SK-N-SH (cell line): ENCODE results near the gene ANKRD10. TPM values are rescaled to one million over a fixed set of nuclear protein-coding genes. Genes with fewer than 3 reads are reported as not detected.

Source experiments
- CTCF ChIA-PET: fragments of 300-600, 350-600 bp; formaldehyde crosslinking; extraction: SDS; loops from one replicate; lab custom pipeline; 2021; lab: Yijun Ruan, JAX
- POLR2A ChIA-PET: fragments of 350-600 bp; sonication (Branson Sonifier 250); formaldehyde crosslinking; extraction: SDS; loops from one replicate; lab custom pipeline; 2020; ENCODE audit warnings: antibody characterized with exemption, inconsistent platforms; lab: Yijun Ruan, JAX
- DNase-seq: peaks from one replicate; pipeline ENCODE4 v3.0.0; 2012
- H2AFZ ChIP-seq: fragments of 200-600 bp; sonication (generic); 2 replicates; pipeline ENCODE4 v1.8.1; 2016; ENCODE audit warnings: antibody characterized with exemption, mild to moderate bottlenecking, low read depth
- H3F3A ChIP-seq: fragments of 200-600 bp; sonication (generic); replicated peaks from 2 replicates; pipeline ENCODE3; 2016; ENCODE audit warnings: antibody characterized with exemption, mild to moderate bottlenecking; ENCODE audit not compliant: insufficient read depth
- H3K27ac ChIP-seq, 2 experiments: fragments of 200-500 bp in 1 of 2; fragments of 200-600 bp in 1 of 2; sonication (Bioruptor generic) in 1 of 2; sonication (generic), shearing (Covaris generic) in 1 of 2; 2 replicates each; pipeline versions ENCODE4 v1.5.1 to v1.6.1; 2014 to 2016; ENCODE audit warnings: low read depth in 2 of 2, inconsistent platforms in 1 of 2, low read length in 1 of 2, mild to moderate bottlenecking in 1 of 2, mixed read lengths in 1 of 2
- H3K27me3 ChIP-seq: fragments of 200-600 bp; sonication (generic), shearing (Covaris generic); 2 replicates; pipeline ENCODE4 v1.6.1; 2016; ENCODE audit warnings: mixed run types; ENCODE audit not compliant: insufficient read depth
- H3K36me3 ChIP-seq, 2 experiments: fragments of 200-500 bp in 1 of 2; fragments of 200-600 bp in 1 of 2; sonication (Bioruptor generic) in 1 of 2; sonication (generic) in 1 of 2; replicated peaks in 1 of 2; 2 replicates each; pipeline versions ENCODE3 to v1.5.1; 2014 to 2016; ENCODE audit warnings: low read length in 1 of 2, mild to moderate bottlenecking in 1 of 2; ENCODE audit not compliant: insufficient read depth in 2 of 2, control insufficient read depth in 1 of 2
- H3K4me1 ChIP-seq, 2 experiments: fragments of 200-500 bp in 1 of 2; fragments of 200-600 bp in 1 of 2; sonication (Bioruptor generic) in 1 of 2; sonication (generic), shearing (Covaris generic) in 1 of 2; 2 replicates each; pipeline versions ENCODE4 v1.5.1 to v1.6.1; 2014 to 2016; ENCODE audit warnings: low read depth in 1 of 2, low read length in 1 of 2, mixed run types in 1 of 2; ENCODE audit not compliant: insufficient read depth in 2 of 2, control insufficient read depth in 1 of 2
- H3K4me2 ChIP-seq: fragments of 200-600 bp; sonication (generic), shearing (Covaris generic); 2 replicates; pipeline ENCODE4 v1.6.1; 2017; ENCODE audit warnings: mixed run types
- H3K4me3 ChIP-seq, 2 experiments: fragments of 200-500 bp in 1 of 2; fragments of 200-600 bp in 1 of 2; sonication (Bioruptor generic) in 1 of 2; sonication (generic), shearing (Covaris generic) in 1 of 2; 2 replicates each; pipeline versions ENCODE4 v1.5.1 to v1.8.1; 2014 to 2016; ENCODE audit warnings: low read depth in 2 of 2, inconsistent platforms in 1 of 2, low read length in 1 of 2, mild to moderate bottlenecking in 1 of 2, mixed read lengths in 1 of 2, moderate library complexity in 1 of 2
- H3K79me2 ChIP-seq: fragments of 200-600 bp; sonication (generic); 2 replicates; pipeline ENCODE4 v1.8.1; 2017; ENCODE audit warnings: mild to moderate bottlenecking; ENCODE audit not compliant: insufficient read depth
- H3K9ac ChIP-seq: fragments of 200-600 bp; sonication (generic); 2 replicates; pipeline ENCODE4 v1.6.1; 2017; ENCODE audit warnings: mixed run types
- H3K9me2 ChIP-seq: fragments of 200-600 bp; sonication (generic); 2 replicates; pipeline ENCODE4 v1.6.1; 2017; ENCODE audit warnings: mixed run types
- H3K9me3 ChIP-seq: fragments of 200-600 bp; sonication (generic); 2 replicates; pipeline ENCODE4 v1.6.1; 2017; ENCODE audit warnings: mixed run types, mild to moderate bottlenecking, moderate library complexity
- H4K20me1 ChIP-seq: fragments of 200-600 bp; sonication (generic); 2 replicates; pipeline ENCODE4 v1.6.1; 2017; ENCODE audit warnings: mild to moderate bottlenecking, mixed run types; ENCODE audit not compliant: insufficient read depth
- EP300 ChIP-seq, 2 experiments: IDR thresholded peaks; 2 replicates each; pipeline versions ENCODE4 v1.4.0 to v1.6.1; 2012; ENCODE audit warnings: borderline replicate concordance in 1 of 2, low read depth in 1 of 2, low read length in 1 of 2
- EZH2phosphoT487 ChIP-seq: fragments of 200-600 bp; sonication (generic); IDR thresholded peaks from 2 replicates; pipeline ENCODE4 v1.6.1; 2017; ENCODE audit warnings: low read depth, mixed run types, mild to moderate bottlenecking, antibody characterized with exemption, moderate library complexity, borderline replicate concordance
- FOSL2 ChIP-seq: IDR thresholded peaks from 2 replicates; pipeline ENCODE4 v1.4.0; 2012; ENCODE audit warnings: low read depth, mild to moderate bottlenecking, moderate library complexity, borderline replicate concordance
- FOXM1 ChIP-seq: IDR thresholded peaks from 2 replicates; pipeline ENCODE4 v1.4.0; 2012; ENCODE audit warnings: low read depth, mild to moderate bottlenecking
- GABPA ChIP-seq: IDR thresholded peaks from 2 replicates; pipeline ENCODE4 v1.4.0; 2012; ENCODE audit warnings: low read depth, mild to moderate bottlenecking
- GATA2 ChIP-seq: sonication (generic); formaldehyde crosslinking; IDR thresholded peaks from 2 replicates; pipeline ENCODE4 v1.5.0; 2020; ENCODE audit warnings: mild to moderate bottlenecking, missing genetic modification reagents
- MAX ChIP-seq: IDR thresholded peaks from 2 replicates; pipeline ENCODE4 v1.4.0; 2012; ENCODE audit warnings: low read depth
- MEF2A ChIP-seq: IDR thresholded peaks from 2 replicates; pipeline ENCODE4 v1.4.0; 2012; ENCODE audit warnings: low read depth, borderline replicate concordance
- NFIC ChIP-seq: IDR thresholded peaks from 2 replicates; pipeline ENCODE4 v1.4.0; 2012; ENCODE audit warnings: borderline replicate concordance
- PBX3 ChIP-seq: IDR thresholded peaks from 2 replicates; pipeline ENCODE4; 2012
- RFX5 ChIP-seq: IDR thresholded peaks from 2 replicates; pipeline ENCODE4 v1.6.1; 2012; ENCODE audit warnings: mild to moderate bottlenecking, improper control_type of control experiment, low read length
- RXRA ChIP-seq: IDR thresholded peaks from 2 replicates; pipeline ENCODE4 v1.4.0; 2012; ENCODE audit warnings: low read depth, mild to moderate bottlenecking, borderline replicate concordance
- SIN3A ChIP-seq: IDR thresholded peaks from 2 replicates; pipeline ENCODE4 v1.6.1; 2012; ENCODE audit warnings: low read depth, mild to moderate bottlenecking, low read length, moderate library complexity, borderline replicate concordance
- TCF12 ChIP-seq: IDR thresholded peaks from 2 replicates; pipeline ENCODE4 v1.4.0; 2012
- USF1 ChIP-seq: IDR thresholded peaks from 2 replicates; pipeline ENCODE4 v1.4.0; 2012; ENCODE audit warnings: low read depth, borderline replicate concordance
- USF2 ChIP-seq: fragments of 150-350 bp; IDR thresholded peaks from 2 replicates; pipeline ENCODE4 v1.6.1; 2017; ENCODE audit warnings: antibody characterized with exemption, low read length, low read depth, borderline replicate concordance
- YY1 ChIP-seq: IDR thresholded peaks from 2 replicates; pipeline ENCODE4 v1.4.0; 2012; ENCODE audit warnings: low read depth, mild to moderate bottlenecking
- WGBS: methylation state at CpG from one replicate; pipeline ENCODE4 v1.1.6; 2017; ENCODE audit warnings: low lambda C conversion rate; 5-methylcytosine and 5-hydroxymethylcytosine counted together
- polyA plus RNA-seq, 3 experiments: library from polyadenylated mRNA; depleted of rRNA; stranded (reverse); fragments of >200 nt; gene quantifications; 2 replicates each; pipeline ENCODE4 v1.2.3, GENCODE V29; 2012

Gene ANKRD10
- polyA plus RNA-seq, 1 of the 3 experiments (the other 2 are of a cell fraction) = 53.2 TPM

- Histone ChIP-seq H3K4me3 (no peak overlapping the region), H3K9me3 (no peaks in the 10 kb centered on the region), H4K20me1 (no peaks in the 10 kb centered on the region), H3K9me2 (no peaks in the 10 kb centered on the region), H2AFZ (no peak overlapping the region), H3K27me3 (no peaks in the 10 kb centered on the region), H3F3A (no peaks in the 10 kb centered on the region), H3K9ac (no peak overlapping the region), H3K27ac (no peak overlapping the region), H3K79me2 (no peaks in the 10 kb centered on the region), H3K36me3 (peaks cover 10 to 11% of the 10 kb centered on the region in 2 experiments), H3K4me1 (peaks cover 0 to 5% of the 10 kb centered on the region in 2 experiments; a peak in 1 of 4 replicates), H3K4me2 (no peak overlapping the region)
- no peak for DNase-seq
- POLR2A ChIA-PET = interaction anchor here (1.3 kb wide), 1 partner anchor 29 kb away, joined by 3 read pairs; the partner anchor contains the start of gene ANKRD10
- CTCF ChIA-PET = interaction anchor here (1.3 kb wide), 1 partner anchor 14 kb away, joined by 3 read pairs; no protein-coding TSS in a partner anchor
- TF ChIP-seq PBX3 = no peak
- no peak for TF ChIP-seq GABPA
- TF ChIP-seq FOSL2 = no peak
- TF ChIP-seq RFX5 = no peak
- no peak for TF ChIP-seq NFIC
- TF ChIP-seq RXRA = no peak
- no peak for TF ChIP-seq SIN3A
- no peak for TF ChIP-seq YY1
- no peak for TF ChIP-seq USF2
- no peak for TF ChIP-seq EP300 (IDR thresholded peaks at IDR 0.05; ENCODE audit: borderline replicate concordance in 1 of 2, low read depth in 1 of 2, low read length in 1 of 2)
- TF ChIP-seq TCF12 = no peak
- no peak for TF ChIP-seq GATA2 (CRISPR knock-in tag)
- TF ChIP-seq MAX = no peak
- TF ChIP-seq FOXM1 = no peak
- no peak for TF ChIP-seq USF1
- TF ChIP-seq MEF2A = no peak
- no peak for TF ChIP-seq EZH2phosphoT487
- WGBS = 79% methylated on average over 8 of the region's 8 CpGs
These were observed 28.7 kb downstream of the ANKRD10 start for GRCh38 chr13:110885966-110886869.
